Dermis microvascular lymphatic vessel endothelial cell (primary cell): ENCODE measurements around the gene C2CD4B. TPM values are rescaled to one million over a fixed set of nuclear protein-coding genes. Genes with fewer than 3 reads are reported as not detected.

Experiments
- DNase-seq, 2 donors: peaks; one replicate each; pipeline versions ENCODE4 v3.0.0 to v3.0.0-alpha.2; 2010; ENCODE audit warnings: low read depth in 2 of 2
- total RNA-seq: library from RNA; depleted of rRNA; stranded (reverse); fragments of >200 nt; gene quantifications from 2 replicates; pipeline ENCODE4 v1.2.1, GENCODE V29; 2014

The C2CD4B gene
- total RNA-seq, 1 donor from 2014 or later: 28.2 TPM

DNA sequence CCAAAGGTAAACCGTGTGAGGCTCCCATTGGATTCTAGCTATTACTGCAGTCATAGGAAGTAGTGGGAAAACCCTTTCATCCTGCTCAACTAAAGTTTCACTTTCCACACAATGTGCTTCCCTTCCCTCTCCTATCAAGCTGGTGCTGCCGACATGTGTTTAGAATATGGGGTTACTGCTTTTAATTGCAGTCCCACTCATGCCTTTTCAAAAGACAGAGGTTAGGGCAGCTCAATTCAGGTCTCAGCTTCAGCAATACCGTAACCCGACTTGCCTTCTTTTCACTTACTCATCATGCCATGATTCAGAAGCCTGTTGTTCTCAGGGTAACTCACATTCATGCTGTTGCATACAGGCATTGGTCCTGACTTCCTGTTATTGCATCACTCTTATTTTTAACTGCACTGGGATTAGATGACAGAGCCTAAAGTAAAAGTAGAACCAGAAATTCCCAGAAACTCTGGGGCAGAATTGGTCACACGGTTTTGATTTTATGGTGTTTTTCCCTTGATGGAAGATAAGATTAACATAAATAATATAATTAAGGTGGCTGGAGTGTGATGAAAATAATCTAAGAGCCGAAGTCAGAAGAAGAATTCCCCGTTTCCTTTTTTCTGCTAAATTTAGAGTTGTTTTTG lies 45.7 kb downstream of the C2CD4B start:
- peak; percentile 91 to 98 for DNase-seq

DNA sequence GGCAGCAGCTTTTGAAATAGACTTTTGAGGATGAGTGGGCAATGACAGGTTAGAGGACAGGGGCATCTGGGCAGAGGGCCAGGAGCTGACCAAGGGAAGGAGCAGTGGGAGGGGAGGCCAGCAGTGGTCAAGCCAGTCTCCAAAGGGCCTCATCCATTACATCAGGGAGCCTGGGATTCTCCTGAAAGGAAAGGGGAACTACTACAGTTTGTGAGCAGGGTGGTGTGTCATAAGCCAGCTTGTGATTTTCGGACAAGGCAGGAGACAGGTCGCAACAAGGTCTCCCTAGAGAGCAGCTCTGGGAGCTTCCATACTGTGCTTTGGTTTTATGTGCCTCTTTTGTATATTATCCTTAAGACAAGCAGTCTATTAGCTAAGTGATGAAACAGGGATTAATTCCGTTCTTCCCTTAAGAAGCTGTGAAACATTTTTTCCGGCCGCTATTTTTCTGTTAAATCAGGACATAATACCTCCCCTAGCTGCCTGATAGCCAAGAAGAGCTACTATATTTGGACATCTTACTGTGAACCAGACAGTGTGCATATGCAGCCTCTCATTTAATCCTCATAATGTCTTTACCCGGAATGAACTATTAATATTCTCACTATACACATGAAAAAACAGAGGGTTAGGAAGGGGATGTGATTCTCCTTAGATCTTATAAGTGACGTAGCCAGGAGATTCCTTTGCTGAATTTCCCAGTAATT lies 46.4 kb downstream of the C2CD4B start:
- DNase-seq: peak in 1 of 2 donors; percentile 70

DNA sequence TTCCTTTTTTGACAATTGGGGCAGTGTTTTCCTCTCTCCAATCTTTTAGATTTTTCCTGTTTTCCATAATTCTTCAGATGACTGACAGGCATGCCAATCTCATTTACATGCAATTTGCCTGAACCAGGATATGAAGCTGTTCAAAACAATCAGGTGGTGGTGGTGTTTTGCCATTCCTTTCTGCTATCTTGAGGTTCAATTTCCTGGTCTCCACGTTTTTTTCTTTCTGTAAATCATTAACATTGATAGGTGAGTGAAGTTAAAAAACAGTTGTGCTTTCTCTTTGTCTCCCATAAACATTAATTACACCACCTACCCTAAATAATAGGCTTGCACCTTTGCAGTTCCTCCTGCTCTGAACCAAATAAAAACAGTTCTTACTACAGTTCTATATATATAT lies 49.2 kb downstream of the C2CD4B start:
- no peak for DNase-seq

Other genes with a start within 250 kb of the C2CD4B start
- gene VPS13C, start 104.8 kb downstream of the C2CD4B start, total RNA-seq: 89.0 and 103 TPM in 2 replicates
- 3.2 and 4.3 TPM in 2 replicates for gene C2CD4A, start 98.3 kb downstream of the C2CD4B start, total RNA-seq
- 0.64 and 0.76 TPM in 2 replicates for gene TLN2, start 225.3 kb upstream of the C2CD4B start, total RNA-seq